ENCODE measurements around the gene KLHL29. TPM values are rescaled to one million over a fixed set of nuclear protein-coding genes. Genes with fewer than 3 reads are reported as not detected.

KLHL29 gene
- total and polyA plus RNA-seq, 4 donors, result 0.29 to 2.3 (median 0.68) TPM

DNA sequence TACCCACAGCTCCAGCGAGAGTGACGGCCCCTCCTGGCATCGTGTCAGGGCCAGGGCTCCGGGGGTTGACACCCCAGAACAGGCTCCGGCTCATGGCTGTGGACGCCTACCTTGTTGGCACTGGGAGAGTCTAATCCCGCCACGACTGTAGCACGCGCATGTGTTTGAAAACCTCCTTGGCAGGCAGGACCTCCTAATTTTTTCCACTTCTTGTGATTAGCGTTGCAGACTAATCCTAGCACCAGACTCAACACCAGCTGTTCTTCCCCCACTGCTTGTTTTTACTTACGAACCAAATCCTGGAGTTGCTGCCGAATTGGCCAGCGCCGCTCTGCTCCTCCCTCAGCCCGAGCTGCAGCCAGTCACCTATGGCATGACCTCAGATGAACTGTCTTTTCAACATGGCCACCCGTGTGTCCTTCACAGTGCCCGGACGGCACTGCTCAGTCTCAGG, 110.7 kb downstream of the KLHL29 start:
- DNase-seq (ENCODE audit: low spot score), result no peak
- no peaks in the 10 kb centered on the region for H3K9me3 ChIP-seq (ENCODE audit: control insufficient read depth in 4 of 4, low read length in 3 of 4)
- TF ChIP-seq, protein P1, sequence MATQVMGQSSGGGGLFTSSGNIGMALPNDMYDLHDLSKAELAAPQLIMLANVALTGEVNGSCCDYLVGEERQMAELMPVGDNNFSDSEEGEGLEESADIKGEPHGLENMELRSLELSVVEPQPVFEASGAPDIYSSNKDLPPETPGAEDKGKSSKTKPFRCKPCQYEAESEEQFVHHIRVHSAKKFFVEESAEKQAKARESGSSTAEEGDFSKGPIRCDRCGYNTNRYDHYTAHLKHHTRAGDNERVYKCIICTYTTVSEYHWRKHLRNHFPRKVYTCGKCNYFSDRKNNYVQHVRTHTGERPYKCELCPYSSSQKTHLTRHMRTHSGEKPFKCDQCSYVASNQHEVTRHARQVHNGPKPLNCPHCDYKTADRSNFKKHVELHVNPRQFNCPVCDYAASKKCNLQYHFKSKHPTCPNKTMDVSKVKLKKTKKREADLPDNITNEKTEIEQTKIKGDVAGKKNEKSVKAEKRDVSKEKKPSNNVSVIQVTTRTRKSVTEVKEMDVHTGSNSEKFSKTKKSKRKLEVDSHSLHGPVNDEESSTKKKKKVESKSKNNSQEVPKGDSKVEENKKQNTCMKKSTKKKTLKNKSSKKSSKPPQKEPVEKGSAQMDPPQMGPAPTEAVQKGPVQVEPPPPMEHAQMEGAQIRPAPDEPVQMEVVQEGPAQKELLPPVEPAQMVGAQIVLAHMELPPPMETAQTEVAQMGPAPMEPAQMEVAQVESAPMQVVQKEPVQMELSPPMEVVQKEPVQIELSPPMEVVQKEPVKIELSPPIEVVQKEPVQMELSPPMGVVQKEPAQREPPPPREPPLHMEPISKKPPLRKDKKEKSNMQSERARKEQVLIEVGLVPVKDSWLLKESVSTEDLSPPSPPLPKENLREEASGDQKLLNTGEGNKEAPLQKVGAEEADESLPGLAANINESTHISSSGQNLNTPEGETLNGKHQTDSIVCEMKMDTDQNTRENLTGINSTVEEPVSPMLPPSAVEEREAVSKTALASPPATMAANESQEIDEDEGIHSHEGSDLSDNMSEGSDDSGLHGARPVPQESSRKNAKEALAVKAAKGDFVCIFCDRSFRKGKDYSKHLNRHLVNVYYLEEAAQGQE (IDR thresholded peaks at IDR 0.05), result no peak
- TF ChIP-seq RAD21 (IDR thresholded peaks at IDR 0.05), result no peak
- TF ChIP-seq HNF4G (IDR thresholded peaks at IDR 0.05), result no peak
- TF ChIP-seq, protein P2, sequence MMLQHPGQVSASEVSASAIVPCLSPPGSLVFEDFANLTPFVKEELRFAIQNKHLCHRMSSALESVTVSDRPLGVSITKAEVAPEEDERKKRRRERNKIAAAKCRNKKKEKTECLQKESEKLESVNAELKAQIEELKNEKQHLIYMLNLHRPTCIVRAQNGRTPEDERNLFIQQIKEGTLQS (IDR thresholded peaks at IDR 0.05), result no peak
- no peak for TF ChIP-seq RXRA (IDR thresholded peaks at IDR 0.05)
- TF ChIP-seq, protein P3, sequence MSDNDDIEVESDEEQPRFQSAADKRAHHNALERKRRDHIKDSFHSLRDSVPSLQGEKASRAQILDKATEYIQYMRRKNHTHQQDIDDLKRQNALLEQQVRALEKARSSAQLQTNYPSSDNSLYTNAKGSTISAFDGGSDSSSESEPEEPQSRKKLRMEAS (IDR thresholded peaks at IDR 0.05), result no peak
- TF ChIP-seq, protein P4, sequence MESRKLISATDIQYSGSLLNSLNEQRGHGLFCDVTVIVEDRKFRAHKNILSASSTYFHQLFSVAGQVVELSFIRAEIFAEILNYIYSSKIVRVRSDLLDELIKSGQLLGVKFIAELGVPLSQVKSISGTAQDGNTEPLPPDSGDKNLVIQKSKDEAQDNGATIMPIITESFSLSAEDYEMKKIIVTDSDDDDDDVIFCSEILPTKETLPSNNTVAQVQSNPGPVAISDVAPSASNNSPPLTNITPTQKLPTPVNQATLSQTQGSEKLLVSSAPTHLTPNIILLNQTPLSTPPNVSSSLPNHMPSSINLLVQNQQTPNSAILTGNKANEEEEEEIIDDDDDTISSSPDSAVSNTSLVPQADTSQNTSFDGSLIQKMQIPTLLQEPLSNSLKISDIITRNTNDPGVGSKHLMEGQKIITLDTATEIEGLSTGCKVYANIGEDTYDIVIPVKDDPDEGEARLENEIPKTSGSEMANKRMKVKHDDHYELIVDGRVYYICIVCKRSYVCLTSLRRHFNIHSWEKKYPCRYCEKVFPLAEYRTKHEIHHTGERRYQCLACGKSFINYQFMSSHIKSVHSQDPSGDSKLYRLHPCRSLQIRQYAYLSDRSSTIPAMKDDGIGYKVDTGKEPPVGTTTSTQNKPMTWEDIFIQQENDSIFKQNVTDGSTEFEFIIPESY (IDR thresholded peaks at IDR 0.05), result no peak
- TF ChIP-seq FOXA2 (IDR thresholded peaks at IDR 0.05), result no peak
- no peak for TF ChIP-seq FOXA1 (IDR thresholded peaks at IDR 0.05)
- no peak for TF ChIP-seq TAF1 (conservative IDR thresholded peaks at IDR 0.05)
- no peak for TF ChIP-seq JUND (IDR thresholded peaks at IDR 0.05)
- no peak for TF ChIP-seq HNF4A (conservative IDR thresholded peaks at IDR 0.05)
- no peak for TF ChIP-seq SP1 (IDR thresholded peaks at IDR 0.05)
- TF ChIP-seq, protein P5, sequence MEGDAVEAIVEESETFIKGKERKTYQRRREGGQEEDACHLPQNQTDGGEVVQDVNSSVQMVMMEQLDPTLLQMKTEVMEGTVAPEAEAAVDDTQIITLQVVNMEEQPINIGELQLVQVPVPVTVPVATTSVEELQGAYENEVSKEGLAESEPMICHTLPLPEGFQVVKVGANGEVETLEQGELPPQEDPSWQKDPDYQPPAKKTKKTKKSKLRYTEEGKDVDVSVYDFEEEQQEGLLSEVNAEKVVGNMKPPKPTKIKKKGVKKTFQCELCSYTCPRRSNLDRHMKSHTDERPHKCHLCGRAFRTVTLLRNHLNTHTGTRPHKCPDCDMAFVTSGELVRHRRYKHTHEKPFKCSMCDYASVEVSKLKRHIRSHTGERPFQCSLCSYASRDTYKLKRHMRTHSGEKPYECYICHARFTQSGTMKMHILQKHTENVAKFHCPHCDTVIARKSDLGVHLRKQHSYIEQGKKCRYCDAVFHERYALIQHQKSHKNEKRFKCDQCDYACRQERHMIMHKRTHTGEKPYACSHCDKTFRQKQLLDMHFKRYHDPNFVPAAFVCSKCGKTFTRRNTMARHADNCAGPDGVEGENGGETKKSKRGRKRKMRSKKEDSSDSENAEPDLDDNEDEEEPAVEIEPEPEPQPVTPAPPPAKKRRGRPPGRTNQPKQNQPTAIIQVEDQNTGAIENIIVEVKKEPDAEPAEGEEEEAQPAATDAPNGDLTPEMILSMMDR (IDR thresholded peaks at IDR 0.05; ENCODE audit: low read depth, low read length, missing input control), result no peak
- TF ChIP-seq NR2F2 (IDR thresholded peaks at IDR 0.05), result no peak
- no peak for TF ChIP-seq GABPA (IDR thresholded peaks at IDR 0.05 in 1 of 2, conservative IDR thresholded peaks at IDR 0.05 in 1 of 2)
- no peak for TF ChIP-seq YY1 (IDR thresholded peaks at IDR 0.05)
- H3K27me3 ChIP-seq (ENCODE audit: control insufficient read depth in 4 of 4, insufficient read depth in 4 of 4, low read length in 3 of 4), result no peaks in the 10 kb centered on the region
- no peak overlapping the region for H3K9ac ChIP-seq (ENCODE audit: low read depth in 1 of 2, low read length in 2 of 2)
- H3K27ac ChIP-seq (ENCODE audit: low read depth in 1 of 2, low read length in 2 of 2), result no peak overlapping the region
- no peaks in the 10 kb centered on the region for H3K36me3 ChIP-seq (ENCODE audit: control insufficient read depth in 4 of 4, insufficient read depth in 3 of 4, low read depth in 1 of 4, low read length in 3 of 4)
- 89% methylated on average over 19 of the region's 19 CpGs for WGBS
- no peaks in the 10 kb centered on the region for H3K4me1 ChIP-seq (ENCODE audit: control insufficient read depth in 4 of 4, insufficient read depth in 4 of 4, low read length in 3 of 4)
- no peak overlapping the region for H3K4me3 ChIP-seq (ENCODE audit: low read depth in 1 of 3, low read length in 3 of 3)

Data from liver (tissue), 9 donors.